Frontal cortex (tissue), 4 donors: ENCODE data around the gene KRT9. TPM values are rescaled to one million over a fixed set of nuclear protein-coding genes. Genes with fewer than 3 reads are reported as not detected.
"Not testable (repeated sequence)": the region's sequence is repeated elsewhere in the genome, so short reads cannot be mapped to it uniquely, and the experiment has no call there.

Source experiments
- DNase-seq, 2 donors: peaks; one replicate each; pipeline ENCODE4 v3.0.0; 2012; ENCODE audit warnings: low spot score in 2 of 2
- FAIRE-seq: peaks from 2 replicates; lab custom pipeline; 2012; peaks lifted over from hg19 to GRCh38; lab: Jason Lieb, UNC
- total RNA-seq: library from RNA; depleted of rRNA; stranded (reverse); fragments of >200 nt; gene quantifications from one replicate; pipeline ENCODE4 v1.2.3, GENCODE V29; 2014
- donor health status: control.
- donor health status: control.
- donor health status: control.

The KRT9 gene
- total RNA-seq, 1 donor from 2014 or later, result not detected

DNA sequence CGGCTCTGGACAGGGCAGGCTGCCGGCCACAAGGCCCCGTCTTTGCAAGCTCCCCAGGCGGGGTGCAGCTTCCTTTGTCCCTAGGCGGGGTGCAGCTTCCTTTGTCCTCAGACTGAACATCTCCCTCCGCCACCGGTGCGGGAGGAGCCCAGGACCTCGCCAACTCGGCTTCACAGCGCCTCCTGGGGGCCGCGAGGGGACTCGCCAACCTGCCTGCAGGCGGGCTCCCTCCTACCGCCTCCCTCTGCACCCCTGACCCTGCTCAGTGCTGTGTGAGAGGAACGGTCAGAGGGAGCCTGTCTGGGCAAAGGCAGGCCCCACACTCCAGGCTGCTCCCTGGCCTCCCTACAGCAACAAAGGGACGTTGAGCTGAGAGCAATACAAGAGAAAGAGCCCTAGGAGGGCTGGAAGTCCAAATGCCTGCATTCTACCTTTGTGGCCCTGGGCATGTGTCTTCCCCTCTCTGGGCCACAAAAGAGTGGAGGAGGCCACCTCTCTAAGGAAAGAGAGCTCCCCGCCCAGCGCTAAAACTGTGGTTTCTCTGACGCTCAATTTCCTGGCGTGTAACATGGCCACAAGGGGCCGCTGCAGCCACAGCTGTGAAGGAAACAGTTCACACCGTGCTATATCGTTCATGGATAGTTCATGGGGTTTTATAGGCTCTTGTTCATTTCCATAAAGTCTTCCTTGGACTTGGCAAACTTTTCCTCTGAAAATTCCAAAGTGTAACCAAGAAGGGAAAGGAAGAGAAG, 22.8 kb downstream of the KRT9 start:
- FAIRE-seq, result no peak
- peak; percentile 50 to 75 for DNase-seq

DNA sequence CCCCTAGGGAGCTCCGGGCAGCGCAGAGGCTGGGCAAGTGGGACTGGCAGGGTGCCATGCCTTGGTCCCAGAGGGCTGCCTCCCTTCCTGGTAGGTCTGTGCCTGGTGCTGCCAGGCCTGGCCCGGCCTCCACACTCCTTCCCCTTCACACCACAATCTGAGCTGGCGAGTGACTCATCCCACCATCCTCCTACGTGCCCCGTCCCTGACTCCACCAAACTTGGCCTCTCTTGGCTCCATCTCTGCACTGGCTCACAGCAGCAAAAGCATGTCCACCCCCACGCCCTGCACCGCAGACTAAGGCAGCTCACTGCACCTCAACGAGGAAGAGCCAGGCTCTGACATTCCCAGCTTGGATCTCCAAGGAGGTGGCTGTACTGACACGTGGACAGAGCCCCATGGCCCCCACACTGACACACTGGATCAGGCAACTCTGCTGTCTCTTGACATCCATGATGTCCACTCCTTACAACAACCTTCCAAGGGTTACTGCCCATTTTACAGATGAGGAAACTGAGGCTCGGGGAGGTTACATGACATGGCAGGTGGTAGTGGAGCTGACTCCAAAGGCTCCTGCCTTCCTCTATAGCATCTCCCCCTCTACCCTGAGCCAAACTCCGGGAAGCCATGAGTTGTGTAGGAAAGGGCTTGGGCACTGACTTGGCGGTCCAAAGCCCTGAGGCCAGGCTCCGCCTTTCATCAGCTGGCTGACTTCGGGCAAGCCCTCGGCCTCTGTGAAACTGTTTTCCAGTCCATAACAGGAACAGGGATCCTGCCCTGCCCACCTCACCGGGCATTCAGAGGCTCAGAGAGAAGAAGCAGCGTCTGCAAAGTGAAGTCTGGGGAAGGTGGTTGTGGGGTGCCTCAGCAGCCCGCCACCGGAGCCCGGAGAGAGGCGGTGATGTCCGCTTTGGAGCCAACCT, 23.7 kb downstream of the KRT9 start:
- FAIRE-seq (no peak), DNase-seq (peak in 1 of 2 donors; percentile 58)

DNA sequence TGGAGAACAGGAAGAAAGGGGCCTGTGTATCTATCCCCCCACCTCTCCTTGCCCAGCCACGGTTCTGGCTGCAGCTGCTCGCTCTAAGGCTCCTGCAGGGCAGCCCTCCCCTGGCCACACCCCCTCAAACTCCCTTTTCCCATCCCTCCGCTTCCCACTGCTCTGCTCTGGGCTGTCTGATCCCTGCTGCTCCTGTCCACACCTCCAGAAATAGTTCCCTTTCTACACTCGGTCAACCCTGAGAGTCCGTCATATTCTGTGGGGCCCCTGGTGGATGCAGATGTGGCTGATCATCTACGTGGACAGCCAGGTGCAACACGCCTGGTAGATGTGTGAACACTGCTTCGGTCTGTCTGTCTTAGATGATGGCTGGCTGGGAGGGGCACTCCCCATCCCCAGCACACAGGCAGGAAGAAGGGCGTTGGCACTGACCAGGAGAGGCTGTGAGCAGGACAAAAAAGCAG, 24.4 kb downstream of the KRT9 start:
- DNase-seq (no peak), FAIRE-seq (no peak)

DNA sequence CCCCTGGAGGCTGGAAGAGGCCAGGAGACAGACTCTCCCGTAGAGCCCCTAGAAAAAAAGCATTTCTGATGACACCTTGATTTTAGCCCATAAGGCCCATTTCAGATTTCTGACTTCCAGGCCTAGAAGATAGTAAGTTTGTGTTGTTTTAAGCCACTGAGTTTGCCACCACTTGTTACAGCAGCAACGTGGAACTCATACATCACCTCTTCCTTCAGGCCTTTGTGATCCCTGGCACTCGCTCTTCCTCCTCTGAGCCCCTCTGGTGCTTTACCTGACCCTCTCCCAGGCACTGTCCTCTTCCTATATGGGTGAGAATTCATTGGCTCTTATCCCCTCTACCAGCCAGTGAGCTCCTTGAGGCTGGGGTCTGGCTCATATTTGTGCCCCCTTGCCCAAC, 25.0 kb downstream of the KRT9 start:
- FAIRE-seq (no peak), DNase-seq (no peak)

DNA sequence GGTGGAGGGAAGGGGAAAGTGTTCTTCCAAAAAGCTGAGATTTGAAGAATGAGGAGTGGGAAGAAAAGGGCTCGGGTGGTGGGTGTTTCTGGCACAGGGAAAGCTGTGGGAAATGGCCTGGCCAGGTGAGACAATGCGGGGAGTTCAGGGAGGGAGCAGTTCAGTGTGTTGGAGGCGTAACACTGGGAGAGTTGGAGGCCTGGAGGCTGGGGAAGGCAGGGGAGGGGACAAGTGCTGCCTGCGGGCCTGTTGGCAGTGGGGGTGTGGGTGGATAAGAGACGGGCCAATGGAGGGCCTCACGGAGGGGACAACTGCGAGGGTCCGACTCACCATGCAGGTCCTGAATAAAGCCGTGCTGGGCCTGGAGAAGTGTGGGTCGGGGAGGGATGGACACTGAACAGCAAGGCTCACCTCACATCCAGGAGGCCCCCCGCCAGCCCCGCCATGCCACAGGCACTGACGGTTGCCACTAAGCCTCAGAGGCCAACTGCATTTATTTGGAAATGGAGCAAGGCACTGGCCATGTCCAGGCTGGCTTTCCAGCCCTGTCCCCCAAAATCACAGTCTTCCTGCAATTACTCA, 25.9 kb downstream of the KRT9 start:
- DNase-seq, result no peak
- FAIRE-seq, result no peak

DNA sequence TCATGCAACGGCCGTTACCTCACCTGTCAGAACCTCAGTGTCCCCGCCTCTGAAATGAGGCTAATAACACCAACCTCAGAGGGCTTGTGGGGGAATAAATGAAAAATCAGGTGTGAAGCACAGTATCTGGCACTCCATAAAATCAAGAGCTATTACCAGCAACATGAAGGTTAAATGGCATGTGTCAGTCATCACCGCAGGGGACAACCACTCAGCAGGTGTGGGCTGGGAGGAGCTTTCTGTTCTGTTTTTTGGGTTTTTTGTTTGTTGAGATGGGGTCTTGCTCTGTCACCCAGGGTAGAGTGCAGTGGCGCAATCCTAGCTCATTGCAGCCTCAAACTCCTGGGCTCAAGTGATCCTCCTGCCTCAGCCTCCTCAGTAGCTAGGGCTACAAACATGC, 26.9 kb downstream of the KRT9 start:
- no peak for FAIRE-seq
- no peak for DNase-seq

DNA sequence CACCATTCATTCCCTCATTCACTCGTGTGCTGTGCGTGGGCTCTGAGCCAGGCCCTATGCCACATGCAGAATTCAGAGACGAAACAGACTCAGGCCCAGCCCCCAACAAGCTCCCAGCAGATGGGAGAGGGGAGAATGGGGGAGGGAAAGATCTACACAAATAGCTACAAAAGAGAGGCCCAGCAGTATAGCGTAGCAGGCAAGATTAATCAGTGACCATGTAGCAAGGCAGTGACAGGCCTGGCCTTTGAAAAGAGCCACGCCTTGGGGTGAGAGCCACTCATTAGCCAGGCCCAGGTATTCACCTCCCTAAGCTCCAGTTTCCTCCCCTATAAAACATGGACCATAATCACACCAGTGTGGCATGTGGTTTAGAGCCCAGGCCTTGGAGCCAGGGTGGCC, 27.4 kb downstream of the KRT9 start:
- no peak for DNase-seq
- FAIRE-seq, result no peak

DNA sequence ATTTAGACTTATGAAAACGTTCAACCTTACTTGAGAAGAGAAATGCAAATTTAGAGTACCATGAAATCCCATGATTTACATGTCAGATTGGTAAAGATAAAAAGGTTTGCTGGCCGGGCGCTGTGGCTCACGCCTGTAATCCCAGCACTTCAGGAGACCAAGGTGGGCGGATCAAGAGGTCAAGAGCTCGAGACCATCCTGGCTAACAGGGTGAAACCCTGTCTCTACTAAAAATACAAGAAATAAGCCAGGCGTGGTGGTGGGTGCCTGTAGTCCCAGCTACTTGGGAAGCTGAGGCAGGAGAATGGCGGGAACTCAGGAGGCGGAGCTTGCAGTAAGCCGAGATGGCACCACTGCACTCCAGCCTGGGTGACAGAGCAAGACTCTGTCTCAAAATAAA, 29.1 kb downstream of the KRT9 start:
- not testable (repeated sequence) for DNase-seq, FAIRE-seq

DNA sequence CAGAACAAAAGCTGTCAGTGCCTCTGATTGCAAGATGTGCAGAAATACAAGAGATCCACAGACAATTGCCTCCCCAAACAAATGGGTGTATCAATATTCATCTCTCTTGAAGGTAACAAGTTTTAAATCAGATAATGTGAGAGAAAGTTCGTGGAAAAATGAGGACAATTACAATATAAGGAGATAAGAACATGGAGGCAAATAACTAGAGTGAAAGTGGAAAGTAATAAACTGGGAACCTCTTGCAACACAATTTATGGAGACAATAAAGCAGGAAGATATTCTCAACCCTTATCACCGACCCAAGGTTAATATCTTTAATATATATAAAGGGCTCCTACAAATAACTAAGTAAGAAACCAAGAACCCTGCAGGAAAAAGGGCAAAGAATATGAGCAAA, 29.5 kb downstream of the KRT9 start:
- no peak for DNase-seq
- FAIRE-seq, result no peak

DNA sequence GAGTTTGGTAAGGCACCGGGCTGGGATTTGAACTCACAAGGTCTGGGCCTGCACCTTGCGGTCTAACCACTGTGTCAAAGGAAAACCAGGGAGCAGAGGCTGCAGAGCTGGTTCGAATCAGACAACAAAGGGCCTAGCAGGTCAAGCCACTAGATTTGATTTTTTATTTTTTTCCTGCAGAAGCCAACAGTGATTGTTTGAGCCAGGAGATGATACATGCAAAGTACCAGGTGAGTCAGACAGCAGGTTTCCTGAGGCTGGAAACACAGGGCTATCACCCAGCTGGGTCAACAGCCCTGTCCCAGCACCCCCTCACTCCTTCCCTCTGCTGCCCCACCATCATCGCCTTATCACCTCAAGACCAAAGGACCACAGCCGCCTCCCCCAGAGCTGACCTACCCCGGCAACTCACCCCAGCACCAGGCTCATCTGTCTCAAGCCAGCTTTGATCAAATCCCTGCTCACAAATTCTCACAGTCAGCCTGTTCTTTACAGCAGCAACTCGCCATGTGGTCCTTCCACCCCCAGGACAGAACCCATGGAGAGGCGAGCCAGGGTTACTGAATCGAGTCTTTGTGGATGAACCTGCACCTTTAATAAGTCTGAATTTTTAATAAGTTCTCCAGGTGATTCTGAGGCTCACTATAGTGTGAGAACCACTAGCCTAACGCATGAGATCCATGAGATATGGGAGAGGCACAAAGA, 30.8 kb downstream of the KRT9 start:
- DNase-seq, result no peak

DNA sequence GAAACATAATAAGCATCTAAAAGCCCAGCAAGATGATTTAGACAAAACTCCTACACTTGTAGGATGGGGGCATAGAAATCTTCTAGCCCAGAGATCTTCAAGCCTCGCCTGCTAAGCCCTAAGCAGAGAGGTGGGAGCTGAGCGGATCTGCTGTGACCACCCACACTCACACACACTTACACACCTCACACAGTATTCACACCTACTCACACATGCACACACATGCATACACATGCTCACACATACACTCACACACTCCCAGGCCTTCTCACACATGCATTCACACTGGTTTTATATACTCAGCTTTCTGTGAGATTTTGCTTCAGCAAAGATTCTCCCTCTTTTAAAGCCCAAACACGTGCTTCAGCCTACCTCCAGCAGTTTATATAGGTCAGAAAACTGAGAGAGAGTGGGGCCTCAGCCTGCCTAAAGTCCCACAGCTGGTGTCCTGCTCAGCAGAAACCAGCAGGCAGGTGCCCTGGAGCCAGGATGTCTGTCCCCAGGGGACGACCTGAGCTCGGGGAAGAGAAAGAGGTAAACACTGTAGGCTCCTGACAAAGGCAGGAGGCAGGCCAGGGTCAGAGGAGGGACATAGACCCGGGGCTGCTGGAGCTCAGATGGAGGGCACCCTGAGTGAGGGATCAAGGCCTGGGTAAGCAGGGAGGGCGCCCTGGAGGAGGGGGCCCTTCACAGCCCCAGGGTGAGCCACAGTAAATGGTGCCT, 31.7 kb downstream of the KRT9 start:
- no peak for DNase-seq
- FAIRE-seq, result no peak

More for the DNA sequence above, 30.8 kb downstream of the KRT9 start:
- no peak for FAIRE-seq

DNA sequence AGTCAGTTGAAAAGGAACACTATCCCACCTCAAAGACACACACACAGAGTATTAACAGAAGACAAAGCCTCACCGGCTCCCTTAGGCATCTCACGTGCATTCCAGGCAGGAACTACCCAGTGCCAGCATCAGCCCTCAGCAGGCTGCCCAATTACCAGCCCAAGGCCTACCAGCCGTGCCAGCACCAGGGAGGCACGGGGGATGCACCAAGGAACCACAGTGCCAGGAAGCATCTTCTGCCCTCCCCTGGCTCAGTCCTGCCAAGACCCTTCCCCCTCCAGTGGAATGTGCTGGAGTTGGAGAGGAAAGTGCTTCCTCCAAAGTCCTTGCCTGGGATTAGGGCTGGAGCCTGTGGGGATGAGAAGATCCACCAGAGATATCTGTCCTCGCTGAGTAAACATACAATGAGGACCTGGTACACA, 32.8 kb downstream of the KRT9 start:
- FAIRE-seq, result no peak
- no peak for DNase-seq

DNA sequence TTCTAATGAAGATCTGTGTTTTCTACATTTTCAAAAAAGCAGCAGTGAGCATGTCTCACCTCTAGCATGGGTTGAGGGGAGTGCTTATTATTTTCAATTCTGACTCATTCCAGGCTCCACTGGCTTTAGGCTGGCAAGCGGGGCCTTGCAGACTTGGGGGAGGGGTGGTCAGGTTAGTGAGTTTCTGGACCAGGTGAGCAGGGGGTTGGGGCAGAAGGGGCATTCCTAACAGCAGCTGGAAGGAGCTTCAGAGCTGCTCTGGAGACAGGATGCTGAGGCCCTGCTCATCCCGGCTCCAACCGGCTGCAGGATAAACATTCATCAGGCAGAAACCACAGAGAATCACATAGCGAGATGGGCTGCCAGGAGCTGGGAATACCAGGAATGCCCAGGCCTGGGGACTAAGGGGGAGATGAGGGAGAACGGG, 33.3 kb downstream of the KRT9 start:
- no peak for FAIRE-seq

DNA sequence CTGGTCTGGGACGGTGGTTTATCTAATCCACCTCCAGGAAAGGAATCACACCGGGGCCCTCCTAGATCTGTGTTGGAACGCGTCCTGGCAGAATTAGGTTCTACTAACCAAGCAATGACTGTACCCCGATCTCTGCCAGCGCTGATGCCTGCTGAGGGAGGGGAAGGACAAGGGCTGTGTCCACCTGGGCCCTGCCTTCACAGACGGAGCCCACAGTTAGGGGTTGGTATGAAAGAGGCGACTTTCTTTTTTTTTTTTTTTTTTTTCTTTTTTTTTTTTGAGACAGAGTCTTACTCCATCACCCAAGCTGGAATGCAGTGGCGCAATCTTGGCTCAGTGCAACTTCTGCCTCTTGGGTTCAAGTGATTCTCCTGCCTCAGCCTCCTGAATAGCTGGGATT, 33.9 kb downstream of the KRT9 start:
- FAIRE-seq (no peak), DNase-seq (no peak)

More for the DNA sequence above, 33.3 kb downstream of the KRT9 start:
- no peak for DNase-seq

DNA sequence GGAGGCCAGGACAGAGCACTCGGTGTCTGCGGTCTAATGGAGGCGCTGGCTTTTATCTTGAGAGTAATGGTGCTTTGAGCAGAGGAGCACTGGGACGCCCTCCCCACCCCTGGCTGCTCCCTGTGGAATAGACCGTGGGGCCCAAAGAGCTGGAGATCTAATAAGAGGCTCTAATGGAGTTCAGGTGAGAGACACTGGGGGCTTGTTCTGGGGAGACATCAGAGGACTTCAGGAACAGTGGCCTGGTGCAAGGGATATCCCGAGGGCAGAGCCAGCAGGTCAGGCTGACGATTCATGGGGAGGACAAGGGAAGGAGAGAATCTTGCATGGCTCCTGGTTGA, 34.3 kb downstream of the KRT9 start:
- FAIRE-seq (no peak), DNase-seq (no peak)

DNA sequence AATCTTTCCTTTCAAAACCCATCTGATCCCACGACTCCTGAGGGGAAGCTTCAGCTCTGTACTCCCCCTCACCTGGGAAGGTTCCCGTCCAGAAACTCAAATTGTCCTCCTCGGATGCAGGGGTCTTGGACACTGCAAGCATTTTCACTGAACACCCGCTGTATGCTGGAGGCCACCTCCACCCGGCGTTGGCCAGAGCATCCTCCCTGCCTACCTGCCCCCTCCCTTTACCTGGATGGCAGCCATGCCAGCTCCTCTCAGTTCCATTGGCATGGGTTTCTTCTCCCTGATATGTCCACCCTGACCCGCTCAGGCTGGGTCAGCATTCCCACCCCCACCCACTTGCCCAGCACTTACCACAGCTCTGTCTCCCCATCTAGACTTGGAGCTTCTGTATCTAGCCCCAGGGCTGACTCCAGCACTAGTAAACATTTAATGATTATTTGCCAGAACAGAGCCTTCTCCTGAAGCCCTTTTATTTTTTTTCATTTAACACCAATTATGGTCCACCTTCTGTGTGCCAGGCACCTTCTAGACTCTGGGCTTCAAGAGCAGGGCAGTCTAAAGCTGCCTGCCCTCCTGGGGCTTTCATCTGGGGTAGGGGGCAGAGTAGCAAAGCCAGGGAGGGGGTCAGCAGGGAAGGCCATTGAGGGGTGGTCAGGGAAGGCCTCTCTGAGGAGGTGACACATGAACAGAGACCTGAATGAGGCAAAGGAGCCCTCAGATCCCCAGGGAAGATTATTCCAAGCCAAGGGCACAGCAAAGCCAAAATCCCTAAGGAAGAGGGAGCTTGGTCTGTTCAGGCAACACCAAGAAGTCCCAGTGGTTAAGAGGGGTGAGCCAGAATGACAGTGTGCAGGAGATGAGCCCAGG, 34.9 kb downstream of the KRT9 start:
- FAIRE-seq, result no peak
- DNase-seq, result no peak

DNA sequence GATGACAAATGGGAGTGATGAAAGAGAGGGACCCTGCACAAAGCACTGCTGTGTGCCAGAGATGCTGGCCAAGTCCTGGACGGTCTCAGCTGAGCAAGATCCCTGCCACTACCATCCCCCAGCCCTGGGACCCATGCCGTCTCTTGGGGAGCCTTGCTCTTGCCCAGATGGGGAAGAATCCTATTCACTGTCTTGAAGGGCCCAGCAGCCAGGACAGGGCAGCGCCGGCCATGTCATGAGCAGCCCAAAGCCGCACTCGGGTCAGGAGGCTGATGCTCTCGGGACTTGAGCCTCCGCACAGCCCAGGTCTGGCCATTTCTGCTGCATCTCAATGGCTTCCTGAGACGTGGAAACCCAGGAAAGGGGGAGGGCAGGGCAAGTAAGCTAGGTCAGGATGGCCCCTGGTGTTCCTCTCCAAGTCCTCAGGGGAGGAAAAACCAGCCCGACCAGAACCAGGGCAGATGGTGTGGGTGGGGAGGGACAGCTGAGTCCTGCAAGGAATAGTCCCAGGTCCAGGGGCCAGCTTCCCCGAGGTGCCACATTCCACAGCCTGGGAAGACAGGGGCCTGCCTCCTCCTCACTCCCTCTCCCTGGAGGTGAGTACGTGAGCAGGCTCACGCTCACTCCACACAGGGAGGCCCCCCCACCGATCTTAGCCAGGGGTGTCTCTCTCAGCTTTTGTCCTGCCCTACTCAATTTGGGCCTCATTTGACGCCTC, 35.9 kb downstream of the KRT9 start:
- FAIRE-seq, result no peak

More for the DNA sequence above, 35.9 kb downstream of the KRT9 start:
- DNase-seq, result no peak
